ENCODE results near the gene GPA33. TPM values are rescaled to one million over a fixed set of nuclear protein-coding genes. Genes with fewer than 3 reads are reported as not detected.

The GPA33 gene
- total and polyA plus RNA-seq, 12 donors = 0.03 to 0.79 (median 0.21) TPM; not detected in 6

DNA sequence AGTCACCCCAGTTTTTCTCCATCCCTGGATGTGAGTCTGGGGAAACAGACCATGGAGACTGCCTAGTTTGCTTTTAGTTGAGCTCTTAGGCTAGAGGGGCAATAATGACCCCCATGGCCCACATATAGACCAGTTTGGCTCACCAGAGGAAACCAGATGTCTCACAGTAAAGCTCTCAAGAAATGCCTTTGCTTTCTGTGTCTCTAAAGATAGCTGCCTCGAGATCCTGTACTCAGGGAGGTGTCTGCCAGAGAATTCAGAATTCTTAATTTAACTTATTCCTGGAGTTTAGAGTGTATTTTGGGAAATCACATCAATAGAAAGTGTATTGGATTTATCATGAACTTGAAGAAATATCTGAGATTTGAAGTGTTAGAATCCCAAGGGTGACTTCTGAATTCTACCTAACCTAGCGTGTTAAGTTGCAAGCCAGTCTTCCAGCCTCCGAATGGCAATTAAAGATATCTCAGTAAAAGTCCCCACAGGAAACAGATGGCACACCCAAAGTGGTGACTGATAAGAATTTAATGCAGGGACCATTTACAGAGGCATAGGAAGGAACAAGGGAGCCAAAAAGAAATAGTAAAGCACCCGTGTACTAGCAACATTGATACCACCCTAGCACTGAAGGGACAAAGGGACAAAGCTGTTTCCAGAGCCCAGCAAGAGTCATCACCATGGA is 40.8 kb upstream of the GPA33 start:
- H3K9me3 ChIP-seq (replicated peaks in 1 of 3) = no peaks in the 10 kb centered on the region
- no peak overlapping the region for H3K4me3 ChIP-seq
- H3K27me3 ChIP-seq = no peaks in the 10 kb centered on the region
- DNase-seq = no peak
- TF ChIP-seq POLR2A (IDR thresholded peaks at IDR 0.05) = no peak
- TF ChIP-seq, protein P1, sequence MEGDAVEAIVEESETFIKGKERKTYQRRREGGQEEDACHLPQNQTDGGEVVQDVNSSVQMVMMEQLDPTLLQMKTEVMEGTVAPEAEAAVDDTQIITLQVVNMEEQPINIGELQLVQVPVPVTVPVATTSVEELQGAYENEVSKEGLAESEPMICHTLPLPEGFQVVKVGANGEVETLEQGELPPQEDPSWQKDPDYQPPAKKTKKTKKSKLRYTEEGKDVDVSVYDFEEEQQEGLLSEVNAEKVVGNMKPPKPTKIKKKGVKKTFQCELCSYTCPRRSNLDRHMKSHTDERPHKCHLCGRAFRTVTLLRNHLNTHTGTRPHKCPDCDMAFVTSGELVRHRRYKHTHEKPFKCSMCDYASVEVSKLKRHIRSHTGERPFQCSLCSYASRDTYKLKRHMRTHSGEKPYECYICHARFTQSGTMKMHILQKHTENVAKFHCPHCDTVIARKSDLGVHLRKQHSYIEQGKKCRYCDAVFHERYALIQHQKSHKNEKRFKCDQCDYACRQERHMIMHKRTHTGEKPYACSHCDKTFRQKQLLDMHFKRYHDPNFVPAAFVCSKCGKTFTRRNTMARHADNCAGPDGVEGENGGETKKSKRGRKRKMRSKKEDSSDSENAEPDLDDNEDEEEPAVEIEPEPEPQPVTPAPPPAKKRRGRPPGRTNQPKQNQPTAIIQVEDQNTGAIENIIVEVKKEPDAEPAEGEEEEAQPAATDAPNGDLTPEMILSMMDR (IDR thresholded peaks at IDR 0.05) = no peak
- H3K4me1 ChIP-seq (replicated peaks in 1 of 2) = no peaks in the 10 kb centered on the region
- no peaks in the 10 kb centered on the region for H3K36me3 ChIP-seq (replicated peaks in 1 of 2)
- WGBS, 4 donors = 55 to 75% (median 61%) methylated on average over 4 of the region's 4 CpGs
- intact Hi-C loops (cut with DNase I) = no loop called here
- no peak overlapping the region for H3K27ac ChIP-seq

DNA sequence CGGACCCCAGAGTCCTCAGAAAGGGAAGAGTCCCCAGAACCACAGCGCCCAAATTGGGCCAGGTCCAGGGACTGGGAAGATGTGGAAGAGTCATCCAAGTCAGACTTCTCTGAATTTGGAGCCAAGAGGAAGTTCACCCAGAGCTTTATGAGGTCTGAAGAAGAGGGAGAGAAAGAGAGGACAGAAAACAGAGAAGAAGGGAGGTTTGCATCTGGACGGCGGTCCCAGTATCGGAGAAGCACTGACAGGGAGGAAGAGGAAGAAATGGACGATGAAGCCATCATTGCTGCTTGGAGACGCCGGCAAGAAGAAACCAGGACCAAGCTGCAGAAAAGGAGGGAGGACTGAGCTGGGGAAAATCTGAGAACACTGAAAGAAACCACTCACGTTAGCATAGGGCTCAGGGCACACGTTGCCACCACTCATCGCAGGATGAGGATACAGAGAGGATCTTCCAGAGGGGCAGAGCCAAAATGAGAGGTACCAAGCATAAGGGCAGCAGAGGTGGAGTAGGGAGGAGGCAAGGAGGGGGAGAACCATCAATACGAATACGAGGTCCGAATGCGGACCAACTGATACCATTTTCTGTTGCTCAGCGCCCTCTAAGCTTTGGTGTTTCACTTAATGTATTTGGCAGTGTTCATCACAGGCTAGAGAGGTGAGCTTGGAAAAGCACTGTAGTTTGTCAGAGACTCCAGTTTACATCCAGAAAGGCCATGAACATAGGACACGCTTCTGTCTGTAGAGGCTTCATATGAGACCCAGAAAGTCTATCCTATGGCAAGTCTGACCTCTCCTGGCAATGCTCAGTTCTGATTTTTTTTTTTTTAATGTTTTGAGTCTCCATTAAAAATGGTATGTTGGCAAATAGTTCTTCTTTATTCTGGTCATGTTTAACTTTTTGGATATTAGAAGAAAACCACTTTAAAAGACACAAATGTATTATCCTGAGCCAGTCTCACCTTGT is 38.4 kb upstream of the GPA33 start:
- no peaks in the 10 kb centered on the region for H3K36me3 ChIP-seq (replicated peaks in 1 of 2)
- intact Hi-C loops (cut with DNase I) = no loop called here
- no peaks in the 10 kb centered on the region for H3K27me3 ChIP-seq
- TF ChIP-seq POLR2A (IDR thresholded peaks at IDR 0.05) = no peak
- TF ChIP-seq, protein P1 (IDR thresholded peaks at IDR 0.05) = no peak
- no peak overlapping the region for H3K27ac ChIP-seq
- 76 to 84% (median 78%) methylated on average over 17 of the region's 17 CpGs for whole genome bisulfite sequencing, 4 donors
- H3K4me1 ChIP-seq (replicated peaks in 1 of 2) = no peaks in the 10 kb centered on the region
- H3K9me3 ChIP-seq (replicated peaks in 1 of 3) = no peaks in the 10 kb centered on the region
- no peak overlapping the region for H3K4me3 ChIP-seq
- DNase-seq = no peak

DNA sequence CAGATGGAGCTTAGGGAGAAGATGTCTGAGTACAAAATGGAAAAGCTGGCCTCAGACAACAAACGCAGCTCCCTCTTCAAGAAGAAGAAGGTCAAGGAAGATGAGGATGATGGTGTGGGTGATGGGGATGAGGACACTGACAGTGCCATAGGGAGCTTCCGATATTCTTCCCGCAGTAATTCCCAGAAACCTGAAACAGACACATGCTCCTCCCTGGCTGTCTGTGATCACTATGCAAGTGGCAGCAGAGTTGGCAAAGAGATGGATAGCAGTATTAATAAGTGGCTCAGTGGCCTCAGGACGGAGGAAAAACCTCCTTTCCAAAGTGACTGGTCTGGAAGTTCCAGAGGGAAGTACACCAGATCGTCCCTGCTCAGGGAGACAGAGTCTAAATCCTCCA is 37.5 kb upstream of the GPA33 start:
- intact Hi-C loops (cut with DNase I) = no loop called here
- 70 to 75% (median 73%) methylated on average over 5 of the region's 5 CpGs for WGBS, 4 donors
- TF ChIP-seq, protein P1 (IDR thresholded peaks at IDR 0.05) = no peak
- TF ChIP-seq POLR2A (IDR thresholded peaks at IDR 0.05) = no peak
- H3K9me3 ChIP-seq (replicated peaks in 1 of 3) = no peaks in the 10 kb centered on the region
- no peak overlapping the region for H3K27ac ChIP-seq
- H3K27me3 ChIP-seq = no peaks in the 10 kb centered on the region
- no peaks in the 10 kb centered on the region for H3K36me3 ChIP-seq (replicated peaks in 1 of 2)
- H3K4me3 ChIP-seq = no peak overlapping the region
- DNase-seq = no peak
- no peaks in the 10 kb centered on the region for H3K4me1 ChIP-seq (replicated peaks in 1 of 2)

DNA sequence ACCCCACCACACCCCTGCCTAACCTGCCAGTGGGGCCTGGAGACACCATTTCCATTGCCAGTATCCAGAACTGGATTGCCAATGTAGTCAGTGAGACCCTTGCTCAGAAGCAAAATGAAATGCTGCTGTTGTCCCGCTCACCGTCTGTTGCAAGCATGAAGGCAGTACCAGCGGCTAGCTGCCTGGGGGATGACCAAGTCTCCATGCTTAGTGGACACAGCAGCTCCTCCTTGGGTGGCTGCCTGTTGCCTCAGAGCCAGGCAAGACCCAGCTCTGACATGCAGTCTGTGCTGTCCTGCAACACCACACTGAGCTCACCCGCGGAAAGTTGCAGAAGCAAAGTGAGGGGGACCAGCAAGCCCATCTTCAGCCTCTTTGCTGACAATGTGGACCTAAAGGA is 37.1 kb upstream of the GPA33 start:
- no peak for TF ChIP-seq POLR2A (IDR thresholded peaks at IDR 0.05)
- TF ChIP-seq, protein P1 (IDR thresholded peaks at IDR 0.05) = no peak
- intact Hi-C loops (cut with DNase I) = no loop called here
- DNase-seq = no peak

More for the DNA sequence above, 37.1 kb upstream of the GPA33 start:
- H3K4me1 ChIP-seq (replicated peaks in 1 of 2) = no peaks in the 10 kb centered on the region
- no peak overlapping the region for H3K4me3 ChIP-seq
- no peaks in the 10 kb centered on the region for H3K9me3 ChIP-seq (replicated peaks in 1 of 3)
- 80 to 94% (median 92%) methylated on average over 1 to 5 of the region's 5 CpGs for WGBS, 4 donors
- H3K27me3 ChIP-seq = no peaks in the 10 kb centered on the region
- H3K36me3 ChIP-seq (replicated peaks in 1 of 2) = no peaks in the 10 kb centered on the region
- no peak overlapping the region for H3K27ac ChIP-seq
